Liver (tissue), 9 donors: ENCODE results near the gene GRID1. TPM values are rescaled to one million over a fixed set of nuclear protein-coding genes. Genes with fewer than 3 reads are reported as not detected.

Experiments used
- DNase-seq: peaks from one replicate; pipeline ENCODE4 v3.0.0-alpha.2; 2017; ENCODE audit warnings: low spot score
- H3K27ac ChIP-seq, 2 donors: one replicate each; pipeline ENCODE4 v1.7.0; 2013; ENCODE audit warnings: inconsistent platforms in 2 of 2, low read length in 2 of 2, control low read depth in 1 of 2, low read depth in 1 of 2, mild to moderate bottlenecking in 1 of 2
- H3K27me3 ChIP-seq, 4 donors: one replicate each; pipeline versions ENCODE4 v1.6.1 to v1.7.0; 2013; ENCODE audit warnings: low read length in 3 of 4, inconsistent platforms in 1 of 4, mild to moderate bottlenecking in 1 of 4, moderate library complexity in 1 of 4; ENCODE audit not compliant: control insufficient read depth in 4 of 4, insufficient read depth in 4 of 4
- H3K36me3 ChIP-seq, 4 donors: one replicate each; pipeline versions ENCODE4 v1.6.1 to v1.7.0; 2013; ENCODE audit warnings: low read length in 3 of 4, mild to moderate bottlenecking in 3 of 4, low read depth in 1 of 4, moderate library complexity in 1 of 4; ENCODE audit not compliant: control insufficient read depth in 4 of 4, insufficient read depth in 3 of 4
- H3K4me1 ChIP-seq, 4 donors: one replicate each; pipeline versions ENCODE4 v1.6.1 to v1.7.0; 2013; ENCODE audit warnings: low read length in 3 of 4, mild to moderate bottlenecking in 3 of 4, moderate library complexity in 1 of 4; ENCODE audit not compliant: control insufficient read depth in 4 of 4, insufficient read depth in 4 of 4
- H3K4me3 ChIP-seq, 3 donors: one replicate each; pipeline versions ENCODE4 v1.6.1 to v1.7.0; 2013; ENCODE audit warnings: low read length in 3 of 3, control low read depth in 1 of 3, low read depth in 1 of 3, mild to moderate bottlenecking in 1 of 3
- H3K9ac ChIP-seq, 2 donors: one replicate each; pipeline ENCODE4 v1.7.0; 2013; ENCODE audit warnings: low read length in 2 of 2, mild to moderate bottlenecking in 2 of 2, moderate library complexity in 2 of 2, control low read depth in 1 of 2, low read depth in 1 of 2
- H3K9me3 ChIP-seq, 4 donors: one replicate each; pipeline versions ENCODE4 v1.6.1 to v1.7.0; 2013; ENCODE audit warnings: low read length in 3 of 4; ENCODE audit not compliant: control insufficient read depth in 4 of 4
- CTCF ChIP-seq: fragments of 150-350 bp; IDR thresholded peaks from 2 replicates; pipeline ENCODE4 v1.5.1; 2017; ENCODE audit warnings: improper control_type of control experiment, low read depth, low read length; ENCODE audit not compliant: missing input control
- EGR1 ChIP-seq, 2 donors: IDR thresholded peaks; 2 replicates each; pipeline ENCODE4 v1.6.1; 2016 to 2018; ENCODE audit warnings: antibody characterized with exemption in 2 of 2, low read depth in 2 of 2
- FOXA2 ChIP-seq: IDR thresholded peaks from 2 replicates; pipeline ENCODE4 v1.6.1; 2016; ENCODE audit warnings: antibody characterized with exemption
- GABPA ChIP-seq, 2 donors: IDR thresholded peaks in 1 of 2; conservative IDR thresholded peaks in 1 of 2; 2 replicates each; pipeline ENCODE4 v1.6.1; 2016; ENCODE audit warnings: antibody characterized with exemption in 2 of 2, mild to moderate bottlenecking in 1 of 2, moderate library complexity in 1 of 2
- HNF4A ChIP-seq, 2 donors: conservative IDR thresholded peaks; 2 replicates each; pipeline ENCODE4 v1.6.1; 2016; ENCODE audit warnings: antibody characterized with exemption in 2 of 2, mild to moderate bottlenecking in 2 of 2
- HNF4G ChIP-seq: IDR thresholded peaks from 2 replicates; pipeline ENCODE4 v1.6.1; 2016; ENCODE audit warnings: antibody characterized with exemption
- JUND ChIP-seq, 2 donors: IDR thresholded peaks; 2 replicates each; pipeline ENCODE4 v1.6.1; 2016; ENCODE audit warnings: antibody characterized with exemption in 2 of 2
- NR2F2 ChIP-seq: IDR thresholded peaks from 2 replicates; pipeline ENCODE4 v1.6.1; 2016; ENCODE audit warnings: antibody characterized with exemption
- RAD21 ChIP-seq, 2 donors: IDR thresholded peaks; 2 replicates each; pipeline ENCODE4 v1.6.1; 2016; ENCODE audit warnings: antibody characterized with exemption in 2 of 2, mild to moderate bottlenecking in 2 of 2
- REST ChIP-seq: IDR thresholded peaks from 2 replicates; pipeline ENCODE4 v1.6.1; 2016; ENCODE audit warnings: antibody characterized with exemption, mild to moderate bottlenecking
- RXRA ChIP-seq, 2 donors: IDR thresholded peaks; 2 replicates each; pipeline ENCODE4 v1.6.1; 2017 to 2018; ENCODE audit warnings: antibody characterized with exemption in 2 of 2, mild to moderate bottlenecking in 1 of 2
- SP1 ChIP-seq: IDR thresholded peaks from 2 replicates; pipeline ENCODE4 v1.6.1; 2018; ENCODE audit warnings: antibody characterized with exemption, mild to moderate bottlenecking
- TAF1 ChIP-seq: conservative IDR thresholded peaks from 2 replicates; pipeline ENCODE4 v1.6.1; 2016; ENCODE audit warnings: antibody characterized with exemption, mild to moderate bottlenecking
- YY1 ChIP-seq: IDR thresholded peaks from 2 replicates; pipeline ENCODE4 v1.6.1; 2016; ENCODE audit warnings: antibody characterized with exemption, mild to moderate bottlenecking
- WGBS: extraction: QIAGEN DNeasy Blood & Tissue Kit; methylation state at CpG from one replicate; pipeline ENCODE4 v1.1.7; 2013; 5-methylcytosine and 5-hydroxymethylcytosine counted together
- polyA plus RNA-seq, 2 donors: library from polyadenylated mRNA; stranded (reverse) in 1 of 2; unstranded in 1 of 2; fragments of 200-250 nt in 1 of 2; fragments of >200 nt in 1 of 2; fragmentation: Nextera tagmentation in 1 of 2; extraction: Ambion mirVana in 1 of 2; gene quantifications; one replicate each; pipeline versions ENCODE4 v1.2.1 to v1.2.3, GENCODE V29; 2013 to 2015
- total RNA-seq, 2 donors: library from RNA; depleted of rRNA; stranded (reverse); fragments of >200 nt; gene quantifications; one replicate each; pipeline ENCODE4 v1.2.3, GENCODE V29; 2014
- TF ChIP-seq, protein P1 (sequence below): IDR thresholded peaks from 2 replicates; pipeline ENCODE4 v1.6.1; 2016; ENCODE audit warnings: antibody characterized with exemption
- donor health status: healthy.
- donor health status: healthy.
- donor health status: healthy.
- donor health status: healthy.
- donor health status: healthy.

GRID1 gene
- total and polyA plus RNA-seq, 4 donors = 0.09 to 0.17 (median 0.14) TPM; not detected in 1

- Histone ChIP-seq H3K36me3 (no peaks in the 10 kb centered on the region), H3K9ac (no peak overlapping the region), H3K27ac (no peak overlapping the region), H3K4me3 (no peak overlapping the region), H3K27me3 (no peaks in the 10 kb centered on the region), H3K9me3 (no peaks in the 10 kb centered on the region), H3K4me1 (peaks cover 0 to 2% (median 0%) of the 10 kb centered on the region in 4 donors)
- DNase-seq = no peak
- no peak for TF ChIP-seq EGR1 (IDR thresholded peaks at IDR 0.05; ENCODE audit: low read depth in 2 of 2)
- no peak for TF ChIP-seq HNF4A (conservative IDR thresholded peaks at IDR 0.05)
- no peak for TF ChIP-seq GABPA (IDR thresholded peaks at IDR 0.05 in 1 of 2, conservative IDR thresholded peaks at IDR 0.05 in 1 of 2)
- TF ChIP-seq CTCF = no peak
- no peak for TF ChIP-seq RAD21 (IDR thresholded peaks at IDR 0.05)
- no peak for TF ChIP-seq RXRA (IDR thresholded peaks at IDR 0.05)
- no peak for TF ChIP-seq YY1
- TF ChIP-seq TAF1 = no peak
- TF ChIP-seq JUND (IDR thresholded peaks at IDR 0.05) = no peak
These were observed 492.4 kb downstream of the GRID1 start for GRCh38 chr10:85874208-85874607.

DNA sequence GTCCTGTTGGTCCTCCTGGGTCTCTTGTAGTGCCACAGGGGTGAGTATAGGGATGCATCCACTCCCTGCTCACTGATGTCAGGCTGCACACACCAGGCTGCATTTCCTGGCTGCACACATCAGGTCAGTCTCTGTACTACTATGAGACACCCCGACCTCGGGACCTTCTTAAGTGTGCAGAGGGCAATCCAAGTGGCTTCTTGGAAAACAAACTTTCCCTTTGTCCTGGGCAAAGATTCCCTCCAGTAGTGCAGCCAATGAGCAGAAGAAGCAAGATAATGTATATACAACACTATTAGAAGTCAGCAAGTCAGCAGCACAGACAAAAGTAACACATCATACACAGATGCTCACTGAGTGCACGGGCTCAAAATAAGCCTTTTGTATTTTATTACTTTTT lies 493.5 kb downstream of the GRID1 start:
- Histone ChIP-seq H3K4me3 (no peak overlapping the region), H3K36me3 (no peaks in the 10 kb centered on the region), H3K4me1 (peaks cover 0 to 3% (median under 1%) of the 10 kb centered on the region in 4 donors), H3K9ac (no peak overlapping the region), H3K9me3 (no peaks in the 10 kb centered on the region), H3K27me3 (no peaks in the 10 kb centered on the region), H3K27ac (no peak overlapping the region)
- TF ChIP-seq TAF1 (no peak), FOXA2 (no peak), CTCF (no peak), GABPA (IDR thresholded peaks at IDR 0.05 in 1 of 2, conservative IDR thresholded peaks at IDR 0.05 in 1 of 2) (no peak)
- no peak for DNase-seq
- WGBS = 82% methylated on average over 3 of the region's 3 CpGs

DNA sequence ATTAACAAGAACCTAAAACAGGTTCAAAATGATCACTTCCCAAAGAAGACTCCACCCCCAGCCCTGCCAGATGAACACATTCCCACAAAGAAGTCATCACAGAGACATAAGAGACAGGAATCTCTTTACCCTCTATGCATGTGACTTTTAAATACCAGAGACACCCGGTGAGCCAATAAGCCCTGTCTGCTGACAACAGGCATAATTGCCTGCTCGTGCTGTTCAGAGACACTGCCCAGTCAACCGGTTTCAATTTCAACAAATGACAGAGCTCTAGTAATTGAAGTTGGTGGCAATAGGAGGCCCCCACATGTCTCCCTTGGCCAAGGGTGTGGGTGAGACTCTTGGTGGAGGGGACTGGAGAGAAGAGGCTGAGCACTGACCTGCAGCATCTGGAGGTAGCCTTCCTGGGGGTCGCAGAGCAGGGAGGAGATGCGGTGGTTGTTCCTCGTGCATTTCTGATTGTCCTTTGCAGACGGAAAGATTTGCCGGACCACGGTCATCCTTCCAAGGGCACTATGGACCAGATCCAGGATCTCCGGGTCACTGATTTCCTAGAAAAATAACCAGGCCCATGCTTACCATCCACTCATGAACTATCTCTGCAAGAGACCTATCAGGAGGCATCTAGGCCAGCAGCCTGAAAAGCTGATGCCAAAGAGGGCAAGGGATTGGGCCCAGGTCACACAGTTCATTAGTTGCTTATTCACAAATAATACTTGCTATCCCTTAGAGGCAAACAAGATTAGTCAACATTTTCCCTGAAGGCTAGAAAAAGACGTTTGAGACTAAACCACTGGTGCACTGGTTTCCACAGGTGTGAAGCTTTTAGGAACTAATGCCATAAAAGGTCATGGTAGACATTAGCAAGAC lies 497.7 kb downstream of the GRID1 start:
- Histone ChIP-seq H3K4me1 (peaks cover 0 to 9% (median 6%) of the 10 kb centered on the region in 4 donors), H3K9ac (no peak overlapping the region), H3K27ac (no peak overlapping the region), H3K4me3 (no peak overlapping the region), H3K27me3 (no peaks in the 10 kb centered on the region), H3K9me3 (no peaks in the 10 kb centered on the region), H3K36me3 (no peaks in the 10 kb centered on the region)
- no peak for DNase-seq
- TF ChIP-seq SP1 (no peak), RXRA (IDR thresholded peaks at IDR 0.05) (no peak), HNF4G (no peak), NR2F2 (no peak), EGR1 (IDR thresholded peaks at IDR 0.05; ENCODE audit: low read depth in 2 of 2) (no peak), GABPA (IDR thresholded peaks at IDR 0.05 in 1 of 2, conservative IDR thresholded peaks at IDR 0.05 in 1 of 2) (no peak), JUND (IDR thresholded peaks at IDR 0.05) (no peak), CTCF (no peak), TAF1 (no peak), REST (no peak)
- TF ChIP-seq, protein P1, sequence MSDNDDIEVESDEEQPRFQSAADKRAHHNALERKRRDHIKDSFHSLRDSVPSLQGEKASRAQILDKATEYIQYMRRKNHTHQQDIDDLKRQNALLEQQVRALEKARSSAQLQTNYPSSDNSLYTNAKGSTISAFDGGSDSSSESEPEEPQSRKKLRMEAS = no peak
- 85% methylated on average over 11 of the region's 11 CpGs for WGBS
